WTC11 (cell line): ENCODE results near the gene PRKACA. TPM values are rescaled to one million over a fixed set of nuclear protein-coding genes. Genes with fewer than 3 reads are reported as not detected.

Source experiments
- ATAC-seq: fragments of 200-7000 bp; cut with Tn5 transposase; 2 replicates; pipeline ENCODE4 v1.10.0; 2021; ENCODE audit warnings: mild to moderate bottlenecking, moderate library complexity
- CTCF ChIA-PET: fragments of 300-600 bp; sonication (Branson Sonifier 250); formaldehyde crosslinking; loops from one replicate; lab custom pipeline; 2021; ENCODE audit warnings: antibody characterized with exemption; lab: Charles Lee
- POLR2A ChIA-PET: fragments of 350-600 bp; sonication (Branson Sonifier 250); formaldehyde crosslinking; loops from one replicate; lab custom pipeline; 2021; ENCODE audit warnings: antibody characterized with exemption; lab: Charles Lee
- DNase-seq: peaks from one replicate; pipeline ENCODE4 v3.0.0; 2021; ENCODE audit warnings: low spot score
- H3K27ac Mint-ChIP-seq: 2 replicates; pipeline ENCODE4 v1.8.0; 2021; ENCODE audit warnings: mixed read lengths
- H3K27me3 Mint-ChIP-seq: 2 replicates; pipeline ENCODE4 v1.8.0; 2021; ENCODE audit warnings: low read depth, mild to moderate bottlenecking, moderate library complexity, mixed read lengths
- H3K36me3 Mint-ChIP-seq: 2 replicates; pipeline ENCODE4 v1.8.0; 2021; ENCODE audit warnings: mixed read lengths
- H3K4me1 Mint-ChIP-seq: 2 replicates; pipeline ENCODE4 v1.8.0; 2022; ENCODE audit warnings: mixed read lengths
- H3K4me3 Mint-ChIP-seq: 2 replicates; pipeline ENCODE4 v1.8.0; 2021; ENCODE audit warnings: mild to moderate bottlenecking, moderate library complexity, mixed read lengths
- H3K9me3 Mint-ChIP-seq: 2 replicates; pipeline ENCODE4 v1.8.0; 2021; ENCODE audit warnings: mixed read lengths
- ATF3 ChIP-seq: sonication (generic); formaldehyde crosslinking; conservative IDR thresholded peaks from 2 replicates; pipeline ENCODE4 v1.8.1; 2022; ENCODE audit warnings: mild to moderate bottlenecking, missing genetic modification reagents
- CTCF ChIP-seq: fragments of 200-600 bp; IDR thresholded peaks from 2 replicates; pipeline ENCODE4 v1.8.0; 2022; ENCODE audit warnings: antibody characterized with exemption
- GABPB1 ChIP-seq: sonication (generic); formaldehyde crosslinking; IDR thresholded peaks from 2 replicates; pipeline ENCODE4 v1.8.1; 2023; ENCODE audit warnings: mild to moderate bottlenecking, missing genetic modification reagents
- IRF1 ChIP-seq: sonication (generic); formaldehyde crosslinking; IDR thresholded peaks from 2 replicates; pipeline ENCODE4 v1.8.0; 2023; ENCODE audit warnings: missing genetic modification reagents
- PRDM15 ChIP-seq: sonication (generic); formaldehyde crosslinking; IDR thresholded peaks from 2 replicates; pipeline ENCODE4 v1.8.0; 2022; ENCODE audit warnings: missing genetic modification reagents
- RELA ChIP-seq: sonication (generic); formaldehyde crosslinking; IDR thresholded peaks from 2 replicates; pipeline ENCODE4 v1.8.1; 2022; ENCODE audit warnings: missing genetic modification reagents, mild to moderate bottlenecking, borderline replicate concordance
- SMAD3 ChIP-seq: sonication (generic); formaldehyde crosslinking; IDR thresholded peaks from 2 replicates; pipeline ENCODE4 v1.8.0; 2022; ENCODE audit warnings: missing genetic modification reagents, mild to moderate bottlenecking, borderline replicate concordance
- ZNF425 ChIP-seq: fragments of 250-450 bp; sonication (Bioruptor Pico); conservative IDR thresholded peaks from 2 replicates; pipeline ENCODE4 v1.9.0; 2021; ENCODE audit warnings: mild to moderate bottlenecking
- total RNA-seq: library from RNA; stranded (reverse); gene quantifications from 3 replicates; pipeline ENCODE4 v1.2.3, GENCODE V29; 2021
- TF ChIP-seq, protein P1 (sequence below): fragments of 250-450 bp; sonication (Bioruptor Pico); IDR thresholded peaks from 2 replicates; pipeline ENCODE4 v1.8.0; 2021; ENCODE audit warnings: mild to moderate bottlenecking
- TF ChIP-seq, protein P2 (sequence below): fragments of 250-450 bp; sonication (Bioruptor Pico); IDR thresholded peaks from 2 replicates; pipeline ENCODE4 v1.9.0; 2021; ENCODE audit warnings: moderate library complexity, mild to moderate bottlenecking, inconsistent platforms, borderline replicate concordance

The PRKACA gene
- total RNA-seq, 1 experiment from 2014 or later, result 37.8 TPM

DNA sequence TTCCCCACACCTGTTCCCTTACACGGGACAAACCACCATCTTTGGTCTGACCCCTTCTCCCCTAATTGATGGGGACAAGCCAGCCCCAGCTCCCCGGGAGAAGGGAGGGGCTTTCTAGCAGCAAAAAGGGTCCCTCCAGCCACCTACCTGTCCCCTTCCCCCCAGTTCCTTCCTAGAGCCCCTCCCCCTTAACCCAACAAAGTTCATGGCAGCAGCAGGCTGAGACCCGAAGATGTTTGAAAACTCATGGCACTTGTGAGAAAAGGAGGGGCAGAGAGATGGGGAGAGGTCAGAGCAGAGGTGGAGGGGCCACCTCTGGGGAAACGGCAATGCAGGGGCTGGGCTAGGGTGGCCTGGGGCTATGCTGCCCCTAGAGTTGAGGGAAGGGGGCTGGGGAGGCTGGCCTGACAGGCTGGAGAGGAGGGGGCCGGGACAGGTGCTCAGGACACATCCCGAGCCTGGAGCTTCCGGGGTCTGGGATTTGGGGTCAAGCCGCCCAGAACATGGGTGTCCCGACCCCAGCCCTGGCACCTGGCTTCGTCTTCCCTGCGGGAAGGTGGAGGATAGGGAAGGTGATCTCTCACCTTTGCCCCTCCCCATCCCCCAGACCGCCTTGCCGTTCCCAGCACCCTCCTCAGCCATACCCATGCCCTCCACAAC lies 31.3 kb upstream of the PRKACA start:
- CTCF ChIA-PET, result interaction anchor here (0.9 to 4.7 kb wide), 8 partner anchors 9 to 331 kb away, joined by 3 to 52 read pairs (median 5); partner anchors contain the start of gene ASF1B
- POLR2A ChIA-PET, result interaction anchor here (1.8 kb wide), 1 partner anchor 12 kb away, joined by 5 read pairs; no protein-coding TSS in a partner anchor
- H3K4me1 Mint-ChIP-seq, result peaks cover 27% of the 10 kb centered on the region
- H3K4me3 Mint-ChIP-seq, result no peak overlapping the region
- TF ChIP-seq, protein P1, sequence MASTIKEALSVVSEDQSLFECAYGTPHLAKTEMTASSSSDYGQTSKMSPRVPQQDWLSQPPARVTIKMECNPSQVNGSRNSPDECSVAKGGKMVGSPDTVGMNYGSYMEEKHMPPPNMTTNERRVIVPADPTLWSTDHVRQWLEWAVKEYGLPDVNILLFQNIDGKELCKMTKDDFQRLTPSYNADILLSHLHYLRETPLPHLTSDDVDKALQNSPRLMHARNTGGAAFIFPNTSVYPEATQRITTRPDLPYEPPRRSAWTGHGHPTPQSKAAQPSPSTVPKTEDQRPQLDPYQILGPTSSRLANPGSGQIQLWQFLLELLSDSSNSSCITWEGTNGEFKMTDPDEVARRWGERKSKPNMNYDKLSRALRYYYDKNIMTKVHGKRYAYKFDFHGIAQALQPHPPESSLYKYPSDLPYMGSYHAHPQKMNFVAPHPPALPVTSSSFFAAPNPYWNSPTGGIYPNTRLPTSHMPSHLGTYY (CRISPR knock-in tag), result no peak
- peak overlapping the region; percentile 70 for H3K27ac Mint-ChIP-seq
- no peaks in the 10 kb centered on the region for H3K9me3 Mint-ChIP-seq
- H3K27me3 Mint-ChIP-seq, result no peaks in the 10 kb centered on the region; the same call in 1 of the 2 replicates
- DNase-seq (peak; percentile 22), ATAC-seq (peak; percentile 35)
- peaks cover 14% of the 10 kb centered on the region for H3K36me3 Mint-ChIP-seq

DNA sequence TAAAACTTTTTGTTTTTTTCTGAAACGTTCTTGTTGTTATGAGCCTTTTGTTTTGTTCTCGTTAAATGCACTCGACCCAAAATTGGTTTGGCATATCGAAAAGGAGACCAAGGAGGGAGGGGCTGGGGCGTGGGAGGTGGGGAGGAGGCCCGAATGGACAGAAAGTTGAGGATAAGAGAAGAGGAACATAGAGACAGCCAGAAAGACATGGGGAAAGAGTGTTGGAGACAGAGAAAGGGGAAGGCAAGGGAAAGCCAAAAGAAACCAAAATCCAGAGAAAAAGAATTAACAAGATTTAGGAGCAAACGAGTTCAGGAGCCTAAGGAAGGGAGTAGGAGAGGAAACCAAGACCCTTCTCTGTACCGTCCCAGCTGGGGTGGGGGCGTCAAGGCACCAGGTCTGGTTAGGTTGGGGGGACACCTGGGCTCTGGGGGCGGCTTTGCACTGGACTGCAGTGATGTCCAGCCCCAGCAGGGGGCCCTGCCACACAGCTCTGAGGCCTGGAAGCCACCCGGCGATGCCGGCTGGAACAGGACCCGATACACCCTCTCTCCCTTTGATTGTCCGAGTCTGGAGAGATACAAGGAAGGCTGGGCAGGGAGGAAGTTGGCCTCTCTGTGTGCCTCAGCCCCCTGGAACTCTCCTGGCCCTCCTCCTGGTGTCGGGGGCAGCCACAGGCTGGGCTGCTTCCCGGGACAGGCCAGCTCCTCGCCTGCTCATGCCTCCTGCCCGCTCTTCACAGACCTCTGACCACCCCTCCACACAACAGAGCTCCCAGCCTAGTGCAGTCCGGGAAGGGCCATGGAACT lies 30.4 kb upstream of the PRKACA start:
- Mint-ChIP-seq H3K4me3 (no peak overlapping the region), H3K27ac (peak overlapping the region; percentile 70)
- CTCF ChIA-PET, result interaction anchor here (0.8 to 4.7 kb wide), 9 partner anchors 11 to 332 kb away, joined by 3 to 52 read pairs (median 6); partner anchors contain the start of gene ASF1B

DNA sequence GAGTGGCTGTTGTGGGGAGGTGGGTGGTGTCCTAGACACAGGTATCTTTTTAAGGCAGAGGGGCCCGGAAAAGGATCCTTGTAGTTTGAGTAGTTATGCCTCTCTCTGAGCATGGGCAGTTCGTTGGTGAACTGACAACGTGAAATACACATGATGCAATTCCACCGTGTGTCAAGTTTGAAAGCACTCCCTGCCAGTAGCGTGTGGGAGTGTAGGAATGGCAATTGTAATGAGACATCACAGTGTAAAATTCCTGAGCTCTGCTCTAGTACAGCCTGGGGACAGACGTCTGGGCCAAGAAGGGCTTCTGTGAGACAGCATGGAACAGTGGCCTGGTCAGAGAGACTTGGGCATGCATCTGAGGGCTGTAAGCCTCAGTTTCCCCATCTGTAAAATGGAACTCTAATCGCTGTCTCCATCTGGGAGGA lies 29.2 kb upstream of the PRKACA start:
- ChIA-PET CTCF (interaction anchor here (1.1 to 4.7 kb wide), 5 partner anchors 10 to 326 kb away, joined by 3 to 52 read pairs (median 10); partner anchors contain the start of gene ASF1B), POLR2A (no interaction called here)
- Mint-ChIP-seq H3K4me3 (no peak overlapping the region), H3K9me3 (no peaks in the 10 kb centered on the region), H3K27ac (peak overlapping the region; percentile 4; the same call in 1 of the 2 replicates), H3K36me3 (peaks cover 2% of the 10 kb centered on the region; the same call in 1 of the 2 replicates), H3K27me3 (no peaks in the 10 kb centered on the region; the same call in 1 of the 2 replicates), H3K4me1 (peaks cover 27% of the 10 kb centered on the region)
- ATAC-seq (no peak), DNase-seq (no peak)
- TF ChIP-seq SMAD3 (CRISPR knock-in tag) (no peak), GABPB1 (CRISPR knock-in tag) (0 out of 2 replicates have a peak, but pooled peaks have one; percentile 33), CTCF (no peak), ZNF425 (CRISPR knock-in tag) (no peak)
- TF ChIP-seq, protein P2, sequence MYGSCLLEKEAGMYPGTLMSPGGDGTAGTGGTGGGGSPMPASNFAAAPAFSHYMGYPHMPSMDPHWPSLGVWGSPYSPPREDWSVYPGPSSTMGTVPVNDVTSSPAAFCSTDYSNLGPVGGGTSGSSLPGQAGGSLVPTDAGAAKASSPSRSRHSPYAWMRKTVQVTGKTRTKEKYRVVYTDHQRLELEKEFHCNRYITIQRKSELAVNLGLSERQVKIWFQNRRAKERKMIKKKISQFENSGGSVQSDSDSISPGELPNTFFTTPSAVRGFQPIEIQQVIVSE (CRISPR knock-in tag), result no peak

More for the DNA sequence above, 30.4 kb upstream of the PRKACA start:
- POLR2A ChIA-PET, result interaction anchor here (0.5 to 1.8 kb wide), 2 partner anchors 11 to 155 kb away, joined by 4 to 5 read pairs; no protein-coding TSS in a partner anchor
- ATAC-seq, result peak; percentile 47
- peaks cover 12% of the 10 kb centered on the region for H3K36me3 Mint-ChIP-seq
- no peaks in the 10 kb centered on the region for H3K9me3 Mint-ChIP-seq
- no peaks in the 10 kb centered on the region; the same call in 1 of the 2 replicates for H3K27me3 Mint-ChIP-seq
- peaks cover 27% of the 10 kb centered on the region for H3K4me1 Mint-ChIP-seq
- no peak for TF ChIP-seq ATF3
- 0 out of 2 replicates have a peak, but pooled peaks have one; percentile 11 for TF ChIP-seq PRDM15
- 0 out of 2 replicates have a peak, but pooled peaks have one; percentile 38 for TF ChIP-seq IRF1 (CRISPR knock-in tag)
- TF ChIP-seq RELA, result no peak
- TF ChIP-seq, all 79 proteins: peak for 2
- DNase-seq, result peak; percentile 74
